GM12878 (cell line): ENCODE results near the gene SKAP1. TPM values are rescaled to one million over a fixed set of nuclear protein-coding genes. Genes with fewer than 3 reads are reported as not detected.

Experiments
- ATAC-seq: fragments of 200-7000 bp; cut with Tn5 transposase; 3 replicates; pipeline ENCODE4 v1.9.1; 2020; ENCODE audit warnings: mild to moderate bottlenecking, moderate library complexity
- BruUV-seq: library from RNA; stranded (reverse); fragments of 400-500 nt; replicated peaks from 2 replicates; lab custom pipeline; 2021; lab: Mats Ljungman, UMichigan
- CTCF ChIA-PET: fragments of 300-600 bp; sonication (Branson Sonifier 250); formaldehyde crosslinking; extraction: SDS; loops from one replicate; lab custom pipeline; 2021; ENCODE audit warnings: inconsistent platforms; lab: Yijun Ruan, JAX
- POLR2A ChIA-PET: fragments of 350-600 bp; formaldehyde crosslinking; extraction: SDS; loops from one replicate; lab custom pipeline; 2021; ENCODE audit warnings: inconsistent platforms; lab: Charles Lee
- RAD21 ChIA-PET: fragments of 300-600 bp; sonication (Branson Sonifier 250); formaldehyde crosslinking; loops from one replicate; lab custom pipeline; 2023; ENCODE audit warnings: antibody characterized with exemption; ENCODE audit not compliant: unreplicated experiment; lab: Charles Lee
- SMC1A ChIA-PET: fragments of 300-600 bp; sonication (Branson Sonifier 250); formaldehyde crosslinking; loops from one replicate; lab custom pipeline; 2023; ENCODE audit not compliant: unreplicated experiment, uncharacterized antibody; lab: Charles Lee
- DNase-seq: peaks from one replicate; pipeline ENCODE4 v3.0.0-alpha.2; 2011; ENCODE audit warnings: low read depth, low spot score
- FAIRE-seq: peaks from 3 replicates; lab custom pipeline; 2011; peaks lifted over from hg19 to GRCh38; lab: Jason Lieb, UNC
- H2AFZ ChIP-seq: 2 replicates; pipeline ENCODE4 v1.6.0; 2011; ENCODE audit warnings: low read depth, low read length, control low read depth; ENCODE audit not compliant: control insufficient read depth
- H3K27ac ChIP-seq: 2 replicates; pipeline ENCODE4 v1.5.1; 2011; ENCODE audit warnings: control low read depth; ENCODE audit not compliant: control insufficient read depth, insufficient read depth
- H3K27me3 ChIP-seq, 2 experiments: replicated peaks in 1 of 2; 2 replicates each; pipeline versions ENCODE4 v1.6.0 to v1.6.1; 2011; ENCODE audit warnings: low read length in 1 of 2; ENCODE audit not compliant: control insufficient read depth in 2 of 2, insufficient read depth in 2 of 2
- H3K36me3 ChIP-seq, 2 experiments: 2 replicates each; pipeline ENCODE4 v1.5.1; 2011; ENCODE audit warnings: low read length in 1 of 2; ENCODE audit not compliant: control insufficient read depth in 2 of 2, insufficient read depth in 2 of 2
- H3K4me1 ChIP-seq: 2 replicates; pipeline ENCODE4 v1.6.1; 2011; ENCODE audit warnings: mild to moderate bottlenecking, low read length, moderate library complexity, mixed read lengths; ENCODE audit not compliant: control insufficient read depth, insufficient read depth
- H3K4me2 ChIP-seq: 2 replicates; pipeline ENCODE4 v1.6.0; 2011; ENCODE audit warnings: control low read depth; ENCODE audit not compliant: control insufficient read depth, insufficient read depth
- H3K4me3 ChIP-seq: fragments of 200-600 bp; sonication (generic); 2 replicates; pipeline ENCODE4 v1.5.1; 2016
- H3K79me2 ChIP-seq: 2 replicates; pipeline ENCODE4 v1.6.0; 2011; ENCODE audit warnings: low read length; ENCODE audit not compliant: control insufficient read depth, insufficient read depth
- H3K9ac ChIP-seq: 2 replicates; pipeline ENCODE4 v1.8.0; 2011; ENCODE audit warnings: low read length, control low read depth, mixed read lengths; ENCODE audit not compliant: control insufficient read depth, insufficient read depth
- H3K9me3 ChIP-seq: replicated peaks from 3 replicates; pipeline ENCODE4 v1.5.1; 2011; ENCODE audit warnings: mild to moderate bottlenecking, low read length; ENCODE audit not compliant: control insufficient read depth, insufficient read depth
- H4K20me1 ChIP-seq: 2 replicates; pipeline ENCODE4 v1.6.0; 2011; ENCODE audit not compliant: control insufficient read depth, insufficient read depth
- BCL3 ChIP-seq: IDR thresholded peaks from 2 replicates; pipeline ENCODE4 v1.6.1; 2011; ENCODE audit warnings: borderline replicate concordance, low read depth, mild to moderate bottlenecking, moderate library complexity, low read length; ENCODE audit not compliant: insufficient read depth, poor library complexity, severe bottlenecking
- MYB ChIP-seq: fragments of 150-350 bp; IDR thresholded peaks from 2 replicates; pipeline ENCODE4 v1.6.1; 2014; ENCODE audit warnings: mild to moderate bottlenecking, low read depth, low read length, borderline replicate concordance
- RAD51 ChIP-seq: fragments of 450-650 bp; IDR thresholded peaks from 2 replicates; pipeline ENCODE4 v1.6.1; 2016; ENCODE audit warnings: moderate library complexity, mild to moderate bottlenecking, inconsistent platforms
- SMC3 ChIP-seq: IDR thresholded peaks from 2 replicates; pipeline ENCODE4 v1.6.1; 2011; ENCODE audit warnings: low read length, improper control_type of control experiment, borderline replicate concordance
- WGBS: methylation state at CpG from one replicate; pipeline ENCODE4 v1.1.6; 2016; ENCODE audit warnings: low lambda C conversion rate; ENCODE audit not compliant: insufficient replicate concordance, insufficient coverage; ENCODE audit errors: missing lambda C conversion rate; 5-methylcytosine and 5-hydroxymethylcytosine counted together
- in situ Hi-C: fragments of 300-500 bp; cut with MboI; formaldehyde crosslinking; loops from 9 replicates; pipeline ENCODE4 v1.14.3; 2018; ENCODE audit warnings: mixed read lengths
- intact Hi-C: fragments of 100-400 bp; cut with micrococcal nuclease; formaldehyde crosslinking; loops from one replicate; pipeline ENCODE4 v1.14.2; 2022; ENCODE audit not compliant: unreplicated experiment
- polyA plus RNA-seq, 11 experiments: library from polyadenylated mRNA; depleted of rRNA in 4 of 11; unstranded in 6 of 11; stranded (reverse) in 5 of 11; fragments of >200 nt; fragmentation: Nextera tagmentation in 4 of 11; fragmentation: Illumina TruSeq in 1 of 11; extraction: Ambion mirVana in 4 of 11; extraction: Trizol in 1 of 11; gene quantifications; 1 replicate in 1 of 11; 2 replicates in 10 of 11; pipeline versions ENCODE4 v1.2.1 to v1.2.3, GENCODE V29; 2011 to 2016; ENCODE audit warnings: inconsistent platforms in 2 of 11, missing spikeins in 2 of 11, low read depth in 1 of 11
- total RNA-seq, 4 experiments: library from RNA; depleted of rRNA in 3 of 4; stranded (reverse); fragments of >200 nt in 3 of 4; fragmentation: Illumina TruSeq in 1 of 4; extraction: Trizol in 1 of 4; gene quantifications; 2 replicates each; pipeline versions ENCODE4 v1.2.1 to v1.2.3, GENCODE V29; 2013 to 2021

The SKAP1 gene
- total and polyA plus RNA-seq, 10 of the 15 experiments (the other 5 are each of a cell fraction or from before 2014, with no cell fraction given), result 17.1 to 97.6 (median 35.9) TPM

GRCh38 chr17:48150597-48151001 is 279.4 kb downstream of the SKAP1 start:
- no peaks in the 10 kb centered on the region for H3K27me3 ChIP-seq
- H3K27ac ChIP-seq, result no peak overlapping the region
- H3K36me3 ChIP-seq, result peaks cover 2 to 7% of the 10 kb centered on the region in 2 experiments; a peak in 2 of 4 replicates
- BruUV-seq, result no TSS peak
- in situ Hi-C loops, result no loop called here
- peaks cover 2% of the 10 kb centered on the region; the same call in 1 of the 2 replicates for H3K4me1 ChIP-seq
- TF ChIP-seq SMC3 (no peak), BCL3 (no peak), MYB (no peak), RAD51 (no peak)
- no peak for DNase-seq
- H3K9ac ChIP-seq, result no peak overlapping the region
- WGBS, result 70% methylated on average over 11 of the region's 11 CpGs
- no peak overlapping the region for H2AFZ ChIP-seq
- no peaks in the 10 kb centered on the region for H3K9me3 ChIP-seq
- no peaks in the 10 kb centered on the region for H3K79me2 ChIP-seq
- no peaks in the 10 kb centered on the region for H4K20me1 ChIP-seq
- ATAC-seq, result no peak
- ChIA-PET CTCF (interaction anchor here (0.9 to 2.1 kb wide), 3 partner anchors 9 to 89 kb away, joined by 3 to 8 read pairs (median 4); no protein-coding TSS in a partner anchor), POLR2A (no interaction called here), SMC1A (interaction anchor here (0.7 kb wide), 1 partner anchor 11 kb away, joined by 3 read pairs; no protein-coding TSS in a partner anchor), RAD21 (interaction anchor here (0.6 kb wide), 1 partner anchor 39 kb away, joined by 3 read pairs; no protein-coding TSS in a partner anchor)
- no peak overlapping the region for H3K4me3 ChIP-seq
- FAIRE-seq, result no peak
- no peak overlapping the region for H3K4me2 ChIP-seq
- intact Hi-C loops, result loop anchor here (10.0 kb wide), 1 partner anchor 184 kb away; no protein-coding TSS in a partner anchor
